HepG2 (cell line): ENCODE results near the gene SMC1A. TPM values are rescaled to one million over a fixed set of nuclear protein-coding genes. Genes with fewer than 3 reads are reported as not detected.

Source experiments
- ATAC-seq: fragments of 200-7000 bp; cut with Tn5 transposase; 3 replicates; pipeline ENCODE4 v1.9.1; 2020; ENCODE audit warnings: mild to moderate bottlenecking, moderate library complexity
- BruUV-seq: library from RNA; stranded (reverse); fragments of 400-500 nt; replicated peaks from 2 replicates; lab custom pipeline; 2021; lab: Mats Ljungman, UMichigan
- CTCF ChIA-PET: fragments of 300-600 bp; formaldehyde crosslinking; extraction: SDS; loops from one replicate; lab custom pipeline; 2021; ENCODE audit warnings: low total read pairs, inconsistent platforms, low intra/inter-chr PET ratio; lab: Yijun Ruan, JAX
- POLR2A ChIA-PET: fragments of 350-600 bp; sonication (Branson Sonifier 250); formaldehyde crosslinking; loops from one replicate; lab custom pipeline; 2020; ENCODE audit warnings: antibody characterized with exemption, inconsistent platforms; lab: Yijun Ruan, JAX
- DNase-seq: peaks from one replicate; pipeline ENCODE4 v3.0.0-alpha.2; 2015; ENCODE audit warnings: low spot score
- FAIRE-seq: peaks from 3 replicates; lab custom pipeline; 2011; peaks lifted over from hg19 to GRCh38; lab: Jason Lieb, UNC
- H2AFZ ChIP-seq: one replicate; pipeline ENCODE4 v1.6.1; 2011; ENCODE audit warnings: low read length, inconsistent platforms
- H3K27ac ChIP-seq: fragments of 300-600 bp; 3 replicates; pipeline ENCODE4 v1.8.0; 2011; ENCODE audit warnings: mixed run types, mild to moderate bottlenecking, mixed read lengths, low read length, inconsistent platforms; ENCODE audit not compliant: insufficient read depth; ENCODE audit errors: extremely low read length
- H3K27me3 ChIP-seq, 2 experiments: fragments of 200-600 bp in 1 of 2; 2 replicates in 1 of 2; 3 replicates in 1 of 2; pipeline versions ENCODE4 v1.6.0 to v1.8.0; 2011; ENCODE audit warnings: low read length in 2 of 2, mild to moderate bottlenecking in 2 of 2, moderate library complexity in 2 of 2, inconsistent platforms in 1 of 2; ENCODE audit not compliant: insufficient read depth in 2 of 2, control insufficient read depth in 1 of 2
- H3K36me3 ChIP-seq, 2 experiments: fragments of 200-600 bp in 1 of 2; replicated peaks in 1 of 2; 2 replicates in 1 of 2; 3 replicates in 1 of 2; pipeline versions ENCODE4 v1.5.1 to v1.8.0; 2011; ENCODE audit warnings: low read length in 2 of 2, inconsistent platforms in 1 of 2; ENCODE audit not compliant: insufficient read depth in 2 of 2, control insufficient read depth in 1 of 2
- H3K4me1 ChIP-seq: 2 replicates; pipeline ENCODE4 v1.5.1; 2012; ENCODE audit warnings: low read length, inconsistent platforms; ENCODE audit not compliant: insufficient read depth
- H3K4me2 ChIP-seq: 2 replicates; pipeline ENCODE4 v1.6.0; 2011; ENCODE audit warnings: low read depth, low read length, inconsistent platforms
- H3K4me3 ChIP-seq, 3 experiments: fragments of 200-600 bp in 1 of 3; sonication (generic), shearing (Covaris generic) in 1 of 3; replicated peaks in 1 of 3; 2 replicates each; pipeline ENCODE4 v1.5.1; 2011 to 2016; ENCODE audit warnings: low read length in 3 of 3, inconsistent platforms in 2 of 3, low read depth in 2 of 3, mild to moderate bottlenecking in 2 of 3, control low read depth in 1 of 3, mixed read lengths in 1 of 3; ENCODE audit not compliant: insufficient read depth in 1 of 3
- H3K79me2 ChIP-seq: one replicate; pipeline ENCODE4 v1.6.1; 2011; ENCODE audit warnings: low read length, inconsistent platforms; ENCODE audit not compliant: insufficient read depth
- H3K9ac ChIP-seq: 2 replicates; pipeline ENCODE4 v1.6.0; 2011; ENCODE audit warnings: mild to moderate bottlenecking, low read depth, low read length, inconsistent platforms; ENCODE audit not compliant: insufficient read depth
- H3K9me3 ChIP-seq: 2 replicates; pipeline ENCODE4 v1.5.1; 2012; ENCODE audit warnings: mild to moderate bottlenecking, low read length
- H4K20me1 ChIP-seq: 2 replicates; pipeline ENCODE4 v1.6.0; 2011; ENCODE audit warnings: inconsistent platforms, mild to moderate bottlenecking, low read length, moderate library complexity; ENCODE audit not compliant: insufficient read depth
- BRCA1 ChIP-seq: sonication (generic); formaldehyde crosslinking; IDR thresholded peaks from 2 replicates; pipeline ENCODE4 v1.4.0; 2020; ENCODE audit warnings: missing genetic modification reagents
- SMARCC2 ChIP-seq: fragments of 450-650 bp; IDR thresholded peaks from 2 replicates; pipeline ENCODE4 v1.6.1; 2017; ENCODE audit warnings: antibody characterized with exemption, mild to moderate bottlenecking
- ZNF292 ChIP-seq: sonication (generic); formaldehyde crosslinking; IDR thresholded peaks from 2 replicates; pipeline ENCODE4 v1.8.1; 2022; ENCODE audit warnings: mild to moderate bottlenecking, low read depth, missing genetic modification reagents, borderline replicate concordance
- ZNF484 ChIP-seq: sonication (generic); formaldehyde crosslinking; IDR thresholded peaks from 2 replicates; pipeline ENCODE4 v1.5.1; 2020; ENCODE audit warnings: mild to moderate bottlenecking, low read depth, missing genetic modification reagents, borderline replicate concordance
- ZNF781 ChIP-seq: sonication (generic); formaldehyde crosslinking; IDR thresholded peaks from 2 replicates; pipeline ENCODE4 v1.5.1; 2020; ENCODE audit warnings: borderline replicate concordance, mild to moderate bottlenecking, missing genetic modification reagents; ENCODE audit errors: not compliant biosample characterization
- WGBS: methylation state at CpG from one replicate; pipeline ENCODE4 v1.1.6; 2017; ENCODE audit warnings: low lambda C conversion rate; 5-methylcytosine and 5-hydroxymethylcytosine counted together
- in situ Hi-C: cut with HindIII; loops from 2 replicates; pipeline ENCODE4 v1.10.0; 2017; ENCODE audit warnings: low pct_unique_long_range_greater_than_20kb; ENCODE audit not compliant: extremely low pct_ligation_motif_present
- intact Hi-C: fragments of 100-400 bp; cut with micrococcal nuclease; formaldehyde crosslinking; loops from one replicate; pipeline ENCODE4 v1.10.0; 2022; ENCODE audit not compliant: unreplicated experiment
- polyA plus RNA-seq, 8 experiments: library from polyadenylated mRNA; depleted of rRNA in 3 of 8; stranded (reverse) in 7 of 8; unstranded in 1 of 8; fragments of >200 nt; fragmentation: Illumina TruSeq in 4 of 8; extraction: Trizol in 4 of 8; gene quantifications; 2 replicates each; pipeline versions ENCODE4 v1.2.1 to v1.2.3, GENCODE V29; 2011 to 2016; ENCODE audit warnings: low read depth in 4 of 8, missing spikeins in 1 of 8, mixed read lengths in 1 of 8; ENCODE audit not compliant: insufficient read depth in 1 of 8
- total RNA-seq, 5 experiments: library from RNA; depleted of rRNA; stranded (reverse); fragments of >200 nt; fragmentation: Illumina TruSeq; extraction: Trizol; gene quantifications; 2 replicates each; pipeline ENCODE4 v1.2.3, GENCODE V29; 2016; ENCODE audit warnings: low read depth in 1 of 5
- TF ChIP-seq, protein P1 (sequence below): IDR thresholded peaks from 2 replicates; pipeline ENCODE4 v1.4.0; 2020; ENCODE audit warnings: mild to moderate bottlenecking, missing genetic modification reagents
- TF ChIP-seq, protein P2 (sequence below), 2 experiments: sonication (generic) in 1 of 2; formaldehyde crosslinking in 1 of 2; IDR thresholded peaks; 2 replicates each; pipeline versions ENCODE4 v1.4.0 to v1.6.1; 2016 to 2020; ENCODE audit warnings: borderline replicate concordance in 1 of 2, low read depth in 1 of 2, mild to moderate bottlenecking in 1 of 2, missing genetic modification reagents in 1 of 2
- TF ChIP-seq, protein P3 (sequence below): sonication (generic); formaldehyde crosslinking; IDR thresholded peaks from 2 replicates; pipeline ENCODE4 v1.4.0; 2020; ENCODE audit warnings: mild to moderate bottlenecking, missing genetic modification reagents
- TF ChIP-seq, protein P4 (sequence below): sonication (generic); formaldehyde crosslinking; IDR thresholded peaks from 2 replicates; pipeline ENCODE4 v1.8.0; 2022; ENCODE audit warnings: low read depth, missing genetic modification reagents

SMC1A gene
- total and polyA plus RNA-seq, 2 of the 13 experiments (the other 11 are each of a cell fraction or from before 2014, with no cell fraction given) = 9.4 to 46.6 TPM

GRCh38 chrX:53441531-53442321 is 19.3 kb upstream of the SMC1A start:
- CTCF ChIA-PET = no interaction called here
- in situ Hi-C loops = loop anchor here (10.0 kb wide), 1 partner anchor 127 kb away; no protein-coding TSS in a partner anchor
- peak; percentile 79 for FAIRE-seq
- TF ChIP-seq ZNF292 (no peak), ZNF484 (CRISPR knock-in tag) (no peak), SMARCC2 (no peak), ZNF781 (CRISPR knock-in tag) (no peak), BRCA1 (CRISPR knock-in tag) (no peak)
- TF ChIP-seq, protein P1, sequence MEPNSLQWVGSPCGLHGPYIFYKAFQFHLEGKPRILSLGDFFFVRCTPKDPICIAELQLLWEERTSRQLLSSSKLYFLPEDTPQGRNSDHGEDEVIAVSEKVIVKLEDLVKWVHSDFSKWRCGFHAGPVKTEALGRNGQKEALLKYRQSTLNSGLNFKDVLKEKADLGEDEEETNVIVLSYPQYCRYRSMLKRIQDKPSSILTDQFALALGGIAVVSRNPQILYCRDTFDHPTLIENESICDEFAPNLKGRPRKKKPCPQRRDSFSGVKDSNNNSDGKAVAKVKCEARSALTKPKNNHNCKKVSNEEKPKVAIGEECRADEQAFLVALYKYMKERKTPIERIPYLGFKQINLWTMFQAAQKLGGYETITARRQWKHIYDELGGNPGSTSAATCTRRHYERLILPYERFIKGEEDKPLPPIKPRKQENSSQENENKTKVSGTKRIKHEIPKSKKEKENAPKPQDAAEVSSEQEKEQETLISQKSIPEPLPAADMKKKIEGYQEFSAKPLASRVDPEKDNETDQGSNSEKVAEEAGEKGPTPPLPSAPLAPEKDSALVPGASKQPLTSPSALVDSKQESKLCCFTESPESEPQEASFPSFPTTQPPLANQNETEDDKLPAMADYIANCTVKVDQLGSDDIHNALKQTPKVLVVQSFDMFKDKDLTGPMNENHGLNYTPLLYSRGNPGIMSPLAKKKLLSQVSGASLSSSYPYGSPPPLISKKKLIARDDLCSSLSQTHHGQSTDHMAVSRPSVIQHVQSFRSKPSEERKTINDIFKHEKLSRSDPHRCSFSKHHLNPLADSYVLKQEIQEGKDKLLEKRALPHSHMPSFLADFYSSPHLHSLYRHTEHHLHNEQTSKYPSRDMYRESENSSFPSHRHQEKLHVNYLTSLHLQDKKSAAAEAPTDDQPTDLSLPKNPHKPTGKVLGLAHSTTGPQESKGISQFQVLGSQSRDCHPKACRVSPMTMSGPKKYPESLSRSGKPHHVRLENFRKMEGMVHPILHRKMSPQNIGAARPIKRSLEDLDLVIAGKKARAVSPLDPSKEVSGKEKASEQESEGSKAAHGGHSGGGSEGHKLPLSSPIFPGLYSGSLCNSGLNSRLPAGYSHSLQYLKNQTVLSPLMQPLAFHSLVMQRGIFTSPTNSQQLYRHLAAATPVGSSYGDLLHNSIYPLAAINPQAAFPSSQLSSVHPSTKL = no peak
- TF ChIP-seq, protein P2, sequence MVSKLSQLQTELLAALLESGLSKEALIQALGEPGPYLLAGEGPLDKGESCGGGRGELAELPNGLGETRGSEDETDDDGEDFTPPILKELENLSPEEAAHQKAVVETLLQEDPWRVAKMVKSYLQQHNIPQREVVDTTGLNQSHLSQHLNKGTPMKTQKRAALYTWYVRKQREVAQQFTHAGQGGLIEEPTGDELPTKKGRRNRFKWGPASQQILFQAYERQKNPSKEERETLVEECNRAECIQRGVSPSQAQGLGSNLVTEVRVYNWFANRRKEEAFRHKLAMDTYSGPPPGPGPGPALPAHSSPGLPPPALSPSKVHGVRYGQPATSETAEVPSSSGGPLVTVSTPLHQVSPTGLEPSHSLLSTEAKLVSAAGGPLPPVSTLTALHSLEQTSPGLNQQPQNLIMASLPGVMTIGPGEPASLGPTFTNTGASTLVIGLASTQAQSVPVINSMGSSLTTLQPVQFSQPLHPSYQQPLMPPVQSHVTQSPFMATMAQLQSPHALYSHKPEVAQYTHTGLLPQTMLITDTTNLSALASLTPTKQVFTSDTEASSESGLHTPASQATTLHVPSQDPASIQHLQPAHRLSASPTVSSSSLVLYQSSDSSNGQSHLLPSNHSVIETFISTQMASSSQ (IDR thresholded peaks at IDR 0.05; ENCODE audit: low read depth) = no peak
- TF ChIP-seq, protein P2 (CRISPR knock-in tag; IDR thresholded peaks at IDR 0.05; ENCODE audit: borderline replicate concordance) = no peak
- TF ChIP-seq, protein P3, sequence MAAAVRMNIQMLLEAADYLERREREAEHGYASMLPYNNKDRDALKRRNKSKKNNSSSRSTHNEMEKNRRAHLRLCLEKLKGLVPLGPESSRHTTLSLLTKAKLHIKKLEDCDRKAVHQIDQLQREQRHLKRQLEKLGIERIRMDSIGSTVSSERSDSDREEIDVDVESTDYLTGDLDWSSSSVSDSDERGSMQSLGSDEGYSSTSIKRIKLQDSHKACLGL (CRISPR knock-in tag) = no peak
- TF ChIP-seq, protein P4, sequence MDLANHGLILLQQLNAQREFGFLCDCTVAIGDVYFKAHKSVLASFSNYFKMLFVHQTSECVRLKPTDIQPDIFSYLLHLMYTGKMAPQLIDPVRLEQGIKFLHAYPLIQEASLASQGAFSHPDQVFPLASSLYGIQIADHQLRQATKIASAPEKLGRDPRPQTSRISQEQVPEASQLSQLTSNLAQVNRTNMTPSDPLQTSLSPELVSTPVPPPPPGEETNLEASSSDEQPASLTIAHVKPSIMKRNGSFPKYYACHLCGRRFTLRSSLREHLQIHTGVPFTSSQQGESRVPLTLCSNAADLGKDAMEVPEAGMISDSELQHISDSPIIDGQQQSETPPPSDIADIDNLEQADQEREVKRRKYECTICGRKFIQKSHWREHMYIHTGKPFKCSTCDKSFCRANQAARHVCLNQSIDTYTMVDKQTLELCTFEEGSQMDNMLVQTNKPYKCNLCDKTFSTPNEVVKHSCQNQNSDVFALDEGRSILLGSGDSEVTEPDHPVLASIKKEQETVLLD (CRISPR knock-in tag) = no peak

More at GRCh38 chrX:53441531-53442321, 19.3 kb upstream of the SMC1A start:
- Histone ChIP-seq H4K20me1 (no peaks in the 10 kb centered on the region), H3K36me3 (no peaks in the 10 kb centered on the region), H3K27ac (no peak overlapping the region), H3K79me2 (no peaks in the 10 kb centered on the region), H3K9ac (no peak overlapping the region), H3K9me3 (no peaks in the 10 kb centered on the region), H3K27me3 (no peaks in the 10 kb centered on the region; a peak in 1 of 5 replicates), H3K4me3 (peak overlapping the region; percentile 15 to 65 (median 39); a peak in 5 of 6 replicates), H3K4me1 (0 out of 2 replicates have a peak, but pooled peaks cover 5% of the 10 kb centered on the region), H2AFZ (no peak overlapping the region), H3K4me2 (peak overlapping the region; percentile 68)
- ATAC-seq (peak; percentile 90), DNase-seq (peak; percentile 62)
- POLR2A ChIA-PET = interaction anchor here (1.0 kb wide), 1 partner anchor 19 kb away, joined by 5 read pairs; the partner anchor contains the start of genes RIBC1 and SMC1A
- intact Hi-C loops = no loop called here
- 0% methylated on average over 1 of the region's 44 CpGs for WGBS
- BruUV-seq = no TSS peak
